IMR-90 (cell line): ENCODE data around the gene SCARB1. TPM values are rescaled to one million over a fixed set of nuclear protein-coding genes. Genes with fewer than 3 reads are reported as not detected.

Experiments used
- ATAC-seq: fragments of 200-7000 bp; cut with Tn5 transposase; 2 replicates; pipeline ENCODE4 v1.9.1; 2020; ENCODE audit warnings: low read depth, mild to moderate bottlenecking, moderate library complexity
- BruUV-seq: library from RNA; stranded (reverse); fragments of 400-500 nt; replicated peaks from 2 replicates; lab custom pipeline; 2021; lab: Mats Ljungman, UMichigan
- CTCF ChIA-PET: fragments of 300-600 bp; formaldehyde crosslinking; extraction: SDS; loops from one replicate; lab custom pipeline; 2021; ENCODE audit warnings: antibody characterized with exemption; lab: Yijun Ruan, JAX
- POLR2A ChIA-PET: fragments of 300-600 bp; sonication (Branson Sonifier 250); formaldehyde crosslinking; loops from one replicate; lab custom pipeline; 2022; ENCODE audit warnings: antibody characterized with exemption; ENCODE audit not compliant: unreplicated experiment; lab: Charles Lee
- DNase-seq: peaks from one replicate; pipeline ENCODE4 v3.0.0; 2013
- H2AFZ ChIP-seq: replicated peaks from 2 replicates; pipeline ENCODE3; 2013; ENCODE audit warnings: low read length, mild to moderate bottlenecking; ENCODE audit not compliant: poor library complexity
- H2AK5ac ChIP-seq: 2 replicates; pipeline ENCODE4 v1.6.1; 2013; ENCODE audit warnings: low read depth, low read length, inconsistent platforms
- H2AK9ac ChIP-seq: replicated peaks from 2 replicates; pipeline ENCODE3; 2013; ENCODE audit warnings: mild to moderate bottlenecking, low read depth, low read length, moderate library complexity; ENCODE audit not compliant: poor library complexity
- H2BK120ac ChIP-seq: 2 replicates; pipeline ENCODE4 v1.6.1; 2013; ENCODE audit warnings: low read depth, low read length, inconsistent platforms
- H2BK15ac ChIP-seq: 3 replicates; pipeline ENCODE4 v1.6.1; 2013; ENCODE audit warnings: low read depth, low read length, inconsistent platforms
- H2BK20ac ChIP-seq: 2 replicates; pipeline ENCODE4 v1.6.1; 2013; ENCODE audit warnings: low read depth, mild to moderate bottlenecking, inconsistent platforms, low read length, moderate library complexity
- H2BK5ac ChIP-seq: 2 replicates; pipeline ENCODE4 v1.6.1; 2013; ENCODE audit warnings: mild to moderate bottlenecking, low read depth, low read length, inconsistent platforms; ENCODE audit not compliant: poor library complexity, severe bottlenecking
- H3K14ac ChIP-seq: replicated peaks from 2 replicates; pipeline ENCODE4 v1.6.1; 2013; ENCODE audit warnings: low read depth, low read length, inconsistent platforms
- H3K18ac ChIP-seq: 2 replicates; pipeline ENCODE4 v1.6.1; 2013; ENCODE audit warnings: low read depth, low read length, control low read depth
- H3K23ac ChIP-seq: 2 replicates; pipeline ENCODE4 v1.6.1; 2013; ENCODE audit warnings: low read depth, low read length, inconsistent platforms
- H3K27ac ChIP-seq: 2 replicates; pipeline ENCODE4 v1.5.1; 2013; ENCODE audit warnings: mild to moderate bottlenecking, control low read depth, low read length; ENCODE audit not compliant: insufficient read depth
- H3K27me3 ChIP-seq: 2 replicates; pipeline ENCODE4 v1.6.1; 2013; ENCODE audit warnings: low read length; ENCODE audit not compliant: control insufficient read depth, insufficient read depth
- H3K36me3 ChIP-seq: 2 replicates; pipeline ENCODE4 v1.6.1; 2013; ENCODE audit warnings: low read length, mixed read lengths; ENCODE audit not compliant: control insufficient read depth, insufficient read depth
- H3K4ac ChIP-seq: 2 replicates; pipeline ENCODE4 v1.6.1; 2013; ENCODE audit warnings: low read depth, low read length, inconsistent platforms
- H3K4me1 ChIP-seq: 2 replicates; pipeline ENCODE4 v1.6.1; 2013; ENCODE audit warnings: low read length, mixed read lengths; ENCODE audit not compliant: control insufficient read depth, insufficient read depth
- H3K4me2 ChIP-seq: 2 replicates; pipeline ENCODE4 v1.6.1; 2013; ENCODE audit warnings: low read depth, mild to moderate bottlenecking, control low read depth, low read length, moderate library complexity
- H3K4me3 ChIP-seq: 2 replicates; pipeline ENCODE4 v1.5.1; 2013; ENCODE audit warnings: low read depth, mild to moderate bottlenecking, control low read depth, low read length, moderate library complexity; ENCODE audit not compliant: insufficient read depth
- H3K56ac ChIP-seq: 2 replicates; pipeline ENCODE4 v1.6.1; 2013; ENCODE audit warnings: low read length, inconsistent platforms; ENCODE audit not compliant: insufficient read depth; ENCODE audit errors: extremely low read depth
- H3K79me1 ChIP-seq, 2 experiments: 2 replicates each; pipeline ENCODE4 v1.6.1; 2013; ENCODE audit warnings: low read length in 2 of 2, inconsistent platforms in 1 of 2, low read depth in 1 of 2
- H3K9ac ChIP-seq: 2 replicates; pipeline ENCODE4 v1.6.1; 2013; ENCODE audit warnings: low read depth, low read length, control low read depth
- H3K9me1 ChIP-seq: 2 replicates; pipeline ENCODE4 v1.6.1; 2013; ENCODE audit warnings: low read length, inconsistent platforms; ENCODE audit not compliant: insufficient read depth
- H3K9me3 ChIP-seq: 2 replicates; pipeline ENCODE4 v1.6.1; 2013; ENCODE audit warnings: low read length; ENCODE audit not compliant: control insufficient read depth, insufficient read depth
- H4K20me1 ChIP-seq: 2 replicates; pipeline ENCODE4 v1.6.1; 2013; ENCODE audit warnings: low read length, inconsistent platforms; ENCODE audit not compliant: insufficient read depth
- H4K5ac ChIP-seq: 2 replicates; pipeline ENCODE4 v1.6.1; 2013; ENCODE audit warnings: mild to moderate bottlenecking, low read depth, low read length, control low read depth
- H4K8ac ChIP-seq, 2 experiments: 2 replicates each; pipeline ENCODE4 v1.6.1; 2013; ENCODE audit warnings: low read depth in 2 of 2, low read length in 2 of 2, control low read depth in 1 of 2, inconsistent platforms in 1 of 2
- H4K91ac ChIP-seq: 2 replicates; pipeline ENCODE4 v1.6.1; 2013; ENCODE audit warnings: low read depth, low read length, inconsistent platforms; ENCODE audit not compliant: insufficient read depth
- CEBPB ChIP-seq: IDR thresholded peaks from 2 replicates; pipeline ENCODE4 v1.6.1; 2012; ENCODE audit warnings: low read depth, low read length, improper control_type of control experiment
- MAFK ChIP-seq: IDR thresholded peaks from 2 replicates; pipeline ENCODE4 v1.6.1; 2012; ENCODE audit warnings: low read depth, low read length, improper control_type of control experiment
- RAD21 ChIP-seq: IDR thresholded peaks from 2 replicates; pipeline ENCODE4 v1.6.1; 2012; ENCODE audit warnings: low read length, improper control_type of control experiment
- SMC3 ChIP-seq: fragments of 150-350 bp; IDR thresholded peaks from 2 replicates; pipeline ENCODE4 v1.6.1; 2016; ENCODE audit warnings: low read depth, mild to moderate bottlenecking, antibody characterized with exemption, low read length, moderate library complexity
- WGBS, 2 experiments: methylation state at CpG; one replicate each; pipeline versions ENCODE4 v1.1.5 to v1.1.7; 2013; ENCODE audit warnings: missing lambda C conversion rate in 2 of 2; ENCODE audit not compliant: insufficient read length in 1 of 2; ENCODE audit errors: extremely low coverage in 2 of 2; 5-methylcytosine and 5-hydroxymethylcytosine counted together
- dilution Hi-C: fragments of 300-500 bp; cut with HindIII; formaldehyde crosslinking; loops from one replicate; pipeline ENCODE4 v1.14.3; 2018; ENCODE audit warnings: low sequenced_read_pairs; ENCODE audit not compliant: unreplicated experiment
- in situ Hi-C: fragments of 300-500 bp; cut with MboI; formaldehyde crosslinking; loops from 3 replicates; pipeline ENCODE4 v1.14.3; 2019; ENCODE audit warnings: low sequenced_read_pairs, inconsistent platforms, mixed read lengths
- intact Hi-C: fragments of 100-400 bp; cut with micrococcal nuclease; formaldehyde crosslinking; loops from 2 replicates; pipeline ENCODE4 v1.10.0; 2022
- polyA plus RNA-seq, 3 experiments: library from polyadenylated mRNA; depleted of rRNA; stranded (reverse); fragments of >200 nt; gene quantifications; 2 replicates each; pipeline ENCODE4 v1.2.3, GENCODE V29; 2012; ENCODE audit warnings: low replicate concordance in 1 of 3
- total RNA-seq: library from RNA; depleted of rRNA; stranded (reverse); fragments of >200 nt; gene quantifications from 2 replicates; pipeline ENCODE4 v1.2.3, GENCODE V29; 2012
- TF ChIP-seq, protein P1 (sequence below): fragments of 150-350 bp; IDR thresholded peaks from 2 replicates; pipeline ENCODE4 v1.6.1; 2017; ENCODE audit warnings: mild to moderate bottlenecking, antibody characterized with exemption, low read length, low read depth
- TF ChIP-seq, protein P2 (sequence below): conservative IDR thresholded peaks from 2 replicates; pipeline ENCODE4 v1.5.1; 2012; ENCODE audit warnings: mild to moderate bottlenecking, low read depth, low read length, improper control_type of control experiment
- TF ChIP-seq, protein P3 (sequence below): fragments of 150-350 bp; IDR thresholded peaks from 2 replicates; pipeline ENCODE4 v1.6.1; 2016; ENCODE audit warnings: low read depth, mild to moderate bottlenecking, low read length, moderate library complexity, borderline replicate concordance

SCARB1 gene
- total and polyA plus RNA-seq, 2 of the 4 experiments (the other 2 are of a cell fraction), result 3.0 to 24.8 TPM

DNA sequence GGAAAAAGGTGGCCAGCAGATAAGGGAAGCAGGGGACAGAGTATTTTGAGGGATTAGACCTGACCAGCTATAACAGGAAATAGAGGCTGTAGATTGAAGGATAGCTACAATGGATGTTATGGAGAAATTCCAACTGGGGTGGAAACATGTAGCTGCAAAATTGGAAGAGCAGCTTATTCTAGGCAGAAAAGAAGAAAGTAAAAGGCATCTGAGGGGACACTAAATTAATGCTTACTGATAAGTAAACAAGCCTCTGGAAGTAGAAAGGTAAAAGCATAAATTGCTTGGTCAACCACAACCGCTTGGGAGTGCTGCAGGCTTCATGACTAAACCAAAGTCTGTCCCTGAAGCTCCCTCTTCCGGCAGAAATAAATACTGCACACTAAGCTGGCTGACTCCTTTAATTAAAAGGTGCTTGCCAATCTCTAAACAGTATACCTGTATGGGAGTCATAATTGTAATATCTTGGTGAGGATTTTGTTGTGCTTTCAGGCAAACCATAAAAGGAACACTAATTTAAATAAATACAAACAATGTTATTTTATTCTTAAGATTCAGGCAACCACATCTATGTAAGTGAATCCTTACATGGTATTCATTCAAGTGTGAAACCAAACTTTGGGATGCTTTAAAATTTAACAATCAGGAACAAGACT is 43.1 kb upstream of the SCARB1 start:
- no TSS peak for BruUV-seq
- intact Hi-C loops (loop anchor here (1.0 to 10.0 kb wide), 4 partner anchors 34 to 870 kb away; no protein-coding TSS in a partner anchor), in situ Hi-C loops (no loop called here)

More for the DNA sequence above, 43.1 kb upstream of the SCARB1 start:
- Histone ChIP-seq H3K27ac (no peak overlapping the region), H3K36me3 (peaks cover 12% of the 10 kb centered on the region), H2BK20ac (peak overlapping the region; percentile 15; the same call in 1 of the 2 replicates), H2BK15ac (peak overlapping the region; percentile 7; the same call in 1 of the 3 replicates), H4K91ac (no peak overlapping the region), H2AK9ac (no peak overlapping the region), H3K4ac (peak overlapping the region; percentile 53; the same call in 1 of the 2 replicates), H3K56ac (no peak overlapping the region), H2BK120ac (no peak overlapping the region), H2BK5ac (no peak overlapping the region), H4K5ac (no peak overlapping the region), H2AK5ac (0 out of 2 replicates have a peak overlapping the region, but pooled peaks have one; percentile 61), H3K4me3 (no peak overlapping the region), H3K14ac (no peak overlapping the region; the same call in 1 of the 2 replicates), H3K9me1 (peaks cover 18% of the 10 kb centered on the region), H4K20me1 (peaks cover 30% of the 10 kb centered on the region), H3K18ac (no peak overlapping the region), H3K23ac (no peak overlapping the region), H3K4me2 (no peak overlapping the region), H3K79me1 (peaks cover 7 to 23% of the 10 kb centered on the region in 2 experiments; a peak in 3 of 4 replicates), H3K9ac (no peak overlapping the region), H3K4me1 (peaks cover 12% of the 10 kb centered on the region), H3K27me3 (no peaks in the 10 kb centered on the region), H3K9me3 (no peaks in the 10 kb centered on the region), H4K8ac (no peak overlapping the region), H2AFZ (no peak overlapping the region)
- CTCF ChIA-PET, result interaction anchor here (0.6 to 3.4 kb wide), 14 partner anchors 9 to 339 kb away, joined by 3 to 32 read pairs (median 4); partner anchors contain the start of gene NCOR2
- POLR2A ChIA-PET, result no interaction called here
- ATAC-seq (peak; percentile 56), DNase-seq (peak; percentile 90)
- WGBS, 2 experiments, result no CpG with 5 or more reads among the region's 2 CpGs
- TF ChIP-seq, protein P1, sequence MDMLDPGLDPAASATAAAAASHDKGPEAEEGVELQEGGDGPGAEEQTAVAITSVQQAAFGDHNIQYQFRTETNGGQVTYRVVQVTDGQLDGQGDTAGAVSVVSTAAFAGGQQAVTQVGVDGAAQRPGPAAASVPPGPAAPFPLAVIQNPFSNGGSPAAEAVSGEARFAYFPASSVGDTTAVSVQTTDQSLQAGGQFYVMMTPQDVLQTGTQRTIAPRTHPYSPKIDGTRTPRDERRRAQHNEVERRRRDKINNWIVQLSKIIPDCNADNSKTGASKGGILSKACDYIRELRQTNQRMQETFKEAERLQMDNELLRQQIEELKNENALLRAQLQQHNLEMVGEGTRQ, result no peak
- peak; percentile 49; the same call in 1 of the 2 replicates for TF ChIP-seq MAFK
- TF ChIP-seq RAD21, result peak; percentile 92
- TF ChIP-seq, protein P2, sequence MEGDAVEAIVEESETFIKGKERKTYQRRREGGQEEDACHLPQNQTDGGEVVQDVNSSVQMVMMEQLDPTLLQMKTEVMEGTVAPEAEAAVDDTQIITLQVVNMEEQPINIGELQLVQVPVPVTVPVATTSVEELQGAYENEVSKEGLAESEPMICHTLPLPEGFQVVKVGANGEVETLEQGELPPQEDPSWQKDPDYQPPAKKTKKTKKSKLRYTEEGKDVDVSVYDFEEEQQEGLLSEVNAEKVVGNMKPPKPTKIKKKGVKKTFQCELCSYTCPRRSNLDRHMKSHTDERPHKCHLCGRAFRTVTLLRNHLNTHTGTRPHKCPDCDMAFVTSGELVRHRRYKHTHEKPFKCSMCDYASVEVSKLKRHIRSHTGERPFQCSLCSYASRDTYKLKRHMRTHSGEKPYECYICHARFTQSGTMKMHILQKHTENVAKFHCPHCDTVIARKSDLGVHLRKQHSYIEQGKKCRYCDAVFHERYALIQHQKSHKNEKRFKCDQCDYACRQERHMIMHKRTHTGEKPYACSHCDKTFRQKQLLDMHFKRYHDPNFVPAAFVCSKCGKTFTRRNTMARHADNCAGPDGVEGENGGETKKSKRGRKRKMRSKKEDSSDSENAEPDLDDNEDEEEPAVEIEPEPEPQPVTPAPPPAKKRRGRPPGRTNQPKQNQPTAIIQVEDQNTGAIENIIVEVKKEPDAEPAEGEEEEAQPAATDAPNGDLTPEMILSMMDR, result peak; percentile 100
- no peak for TF ChIP-seq CEBPB
- TF ChIP-seq SMC3, result peak; percentile 89
- TF ChIP-seq, protein P3, sequence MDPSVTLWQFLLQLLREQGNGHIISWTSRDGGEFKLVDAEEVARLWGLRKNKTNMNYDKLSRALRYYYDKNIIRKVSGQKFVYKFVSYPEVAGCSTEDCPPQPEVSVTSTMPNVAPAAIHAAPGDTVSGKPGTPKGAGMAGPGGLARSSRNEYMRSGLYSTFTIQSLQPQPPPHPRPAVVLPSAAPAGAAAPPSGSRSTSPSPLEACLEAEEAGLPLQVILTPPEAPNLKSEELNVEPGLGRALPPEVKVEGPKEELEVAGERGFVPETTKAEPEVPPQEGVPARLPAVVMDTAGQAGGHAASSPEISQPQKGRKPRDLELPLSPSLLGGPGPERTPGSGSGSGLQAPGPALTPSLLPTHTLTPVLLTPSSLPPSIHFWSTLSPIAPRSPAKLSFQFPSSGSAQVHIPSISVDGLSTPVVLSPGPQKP, result no peak
- dilution Hi-C loops, result no loop called here
